ENCODE measurements around the gene AP5Z1. TPM values are rescaled to one million over a fixed set of nuclear protein-coding genes. Genes with fewer than 3 reads are reported as not detected.

Gene AP5Z1
- total RNA-seq, 1 donor from 2014 or later: 13.4 TPM

DNA sequence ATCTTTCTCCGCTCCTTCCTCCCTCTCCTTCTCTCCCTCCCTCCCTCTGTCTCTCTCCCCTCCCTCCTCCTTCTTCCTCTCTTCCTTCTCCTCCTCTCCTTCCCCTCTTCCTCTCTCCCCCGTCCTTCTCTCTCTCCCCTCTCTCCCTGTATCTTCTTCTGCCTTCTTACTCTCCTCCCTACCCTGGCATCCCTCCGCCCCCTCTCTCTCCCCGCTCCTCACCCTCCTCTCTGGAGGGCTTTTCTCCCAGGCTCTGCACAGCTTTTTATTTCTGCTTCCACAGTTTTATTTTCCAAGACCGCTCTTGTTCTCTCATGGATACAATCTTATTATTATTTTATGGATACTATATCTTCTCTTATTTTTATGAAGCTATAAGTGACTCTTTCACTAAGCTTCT lies 32.6 kb downstream of the AP5Z1 start:
- no peak for TF ChIP-seq CTCF (IDR thresholded peaks at IDR 0.05; ENCODE audit: borderline replicate concordance)
- Histone ChIP-seq H3K27me3 (ENCODE audit: low read depth) (peaks cover 5% of the 10 kb centered on the region), H3K4me1 (peaks cover 5% of the 10 kb centered on the region), H3K4me3 (no peak overlapping the region), H3K9me3 (replicated peaks) (no peaks in the 10 kb centered on the region), H3K27ac (replicated peaks) (peak overlapping the region; percentile 57), H3K36me3 (no peaks in the 10 kb centered on the region)
- intact Hi-C loops (cut with micrococcal nuclease): no loop called here
- DNase-seq: no peak

GRCh38 chr7:4808565-4808964 lies 33.1 kb downstream of the AP5Z1 start:
- Histone ChIP-seq H3K4me3 (no peak overlapping the region), H3K4me1 (peaks cover 5% of the 10 kb centered on the region), H3K27ac (replicated peaks) (peak overlapping the region; percentile 57), H3K9me3 (replicated peaks) (no peaks in the 10 kb centered on the region), H3K36me3 (peaks cover 2% of the 10 kb centered on the region), H3K27me3 (ENCODE audit: low read depth) (peaks cover 5% of the 10 kb centered on the region)
- no peak for TF ChIP-seq CTCF (IDR thresholded peaks at IDR 0.05; ENCODE audit: borderline replicate concordance)
- intact Hi-C loops (cut with micrococcal nuclease): no loop called here
- DNase-seq: no peak

DNA sequence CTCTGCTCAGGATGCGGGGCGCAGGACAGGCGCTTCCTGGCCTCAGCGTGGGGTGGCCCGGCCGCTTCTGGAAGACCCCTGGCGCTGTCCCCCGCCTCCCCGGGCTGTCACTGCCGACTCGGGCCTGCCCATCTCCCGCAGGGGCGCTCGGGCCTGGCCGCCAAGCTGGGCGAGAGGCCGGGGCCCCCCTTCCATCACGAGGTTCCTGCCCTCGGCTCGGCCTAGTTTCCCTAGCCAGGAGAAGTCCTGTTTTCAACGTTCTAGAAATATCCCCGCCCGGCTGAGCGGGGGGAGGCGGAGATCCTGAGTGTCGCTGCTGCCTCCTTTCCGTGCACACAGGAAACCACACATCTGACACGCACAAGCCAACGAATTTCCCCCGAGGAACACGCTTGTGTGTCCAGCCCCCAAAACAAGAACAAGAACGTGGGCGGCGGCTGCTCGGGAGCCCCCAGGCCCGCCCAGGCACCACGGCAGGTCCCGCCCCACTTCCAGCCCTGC lies 33.7 kb downstream of the AP5Z1 start:
- peak overlapping the region; percentile 25 for H3K4me3 ChIP-seq
- intact Hi-C loops (cut with micrococcal nuclease): no loop called here
- DNase-seq: no peak

GRCh38 chr7:4809666-4810065 lies 34.2 kb downstream of the AP5Z1 start:
- H3K27me3 ChIP-seq (ENCODE audit: low read depth): peaks cover 5% of the 10 kb centered on the region
- H3K27ac ChIP-seq (replicated peaks): peak overlapping the region; percentile 61
- H3K9me3 ChIP-seq (replicated peaks): no peaks in the 10 kb centered on the region
- intact Hi-C loops (cut with micrococcal nuclease): no loop called here
- no peak for TF ChIP-seq CTCF (IDR thresholded peaks at IDR 0.05; ENCODE audit: borderline replicate concordance)
- peaks cover 5% of the 10 kb centered on the region for H3K4me1 ChIP-seq
- H3K4me3 ChIP-seq: peak overlapping the region; percentile 25
- no peak for DNase-seq
- peaks cover 11% of the 10 kb centered on the region for H3K36me3 ChIP-seq

More for the DNA sequence above, 33.7 kb downstream of the AP5Z1 start:
- Histone ChIP-seq H3K4me1 (peaks cover 5% of the 10 kb centered on the region), H3K27ac (replicated peaks) (peak overlapping the region; percentile 61), H3K27me3 (ENCODE audit: low read depth) (peaks cover 5% of the 10 kb centered on the region), H3K9me3 (replicated peaks) (no peaks in the 10 kb centered on the region), H3K36me3 (peaks cover 8% of the 10 kb centered on the region)
- TF ChIP-seq CTCF (IDR thresholded peaks at IDR 0.05; ENCODE audit: borderline replicate concordance): no peak

GRCh38 chr7:4814433-4814832 lies 39.0 kb downstream of the AP5Z1 start:
- DNase-seq: no peak
- intact Hi-C loops (cut with micrococcal nuclease): no loop called here
- no peaks in the 10 kb centered on the region for H3K9me3 ChIP-seq (replicated peaks)
- no peak overlapping the region for H3K4me3 ChIP-seq
- peaks cover 12% of the 10 kb centered on the region for H3K36me3 ChIP-seq
- peaks cover 9% of the 10 kb centered on the region for H3K4me1 ChIP-seq
- no peak for TF ChIP-seq CTCF (IDR thresholded peaks at IDR 0.05; ENCODE audit: borderline replicate concordance)
- H3K27ac ChIP-seq (replicated peaks): no peak overlapping the region
- H3K27me3 ChIP-seq (ENCODE audit: low read depth): no peaks in the 10 kb centered on the region

All from left ventricle myocardium inferior (tissue), 1 donor.